IMR-90 (cell line): Measurements from ENCODE around the gene CDC42EP4.

Source experiments
- CEBPB ChIP-seq: IDR thresholded peaks from 2 replicates; pipeline ENCODE4 v1.6.1; 2012; ENCODE audit warnings: low read depth, low read length, improper control_type of control experiment
- MAZ ChIP-seq: IDR thresholded peaks from 2 replicates; pipeline ENCODE4 v1.6.1; 2012; ENCODE audit warnings: low read depth, mild to moderate bottlenecking, low read length, improper control_type of control experiment, moderate library complexity, borderline replicate concordance
- POLR2A ChIP-seq: IDR thresholded peaks from 2 replicates; pipeline ENCODE4 v1.6.1; 2012; ENCODE audit warnings: mild to moderate bottlenecking, low read depth, low read length
- USF2 ChIP-seq: fragments of 150-350 bp; IDR thresholded peaks from 2 replicates; pipeline ENCODE4 v1.6.1; 2017; ENCODE audit warnings: mild to moderate bottlenecking, antibody characterized with exemption, low read length, low read depth
- TF ChIP-seq, protein P1 (sequence below): conservative IDR thresholded peaks from 2 replicates; pipeline ENCODE4 v1.5.1; 2012; ENCODE audit warnings: mild to moderate bottlenecking, low read depth, low read length, improper control_type of control experiment

DNA sequence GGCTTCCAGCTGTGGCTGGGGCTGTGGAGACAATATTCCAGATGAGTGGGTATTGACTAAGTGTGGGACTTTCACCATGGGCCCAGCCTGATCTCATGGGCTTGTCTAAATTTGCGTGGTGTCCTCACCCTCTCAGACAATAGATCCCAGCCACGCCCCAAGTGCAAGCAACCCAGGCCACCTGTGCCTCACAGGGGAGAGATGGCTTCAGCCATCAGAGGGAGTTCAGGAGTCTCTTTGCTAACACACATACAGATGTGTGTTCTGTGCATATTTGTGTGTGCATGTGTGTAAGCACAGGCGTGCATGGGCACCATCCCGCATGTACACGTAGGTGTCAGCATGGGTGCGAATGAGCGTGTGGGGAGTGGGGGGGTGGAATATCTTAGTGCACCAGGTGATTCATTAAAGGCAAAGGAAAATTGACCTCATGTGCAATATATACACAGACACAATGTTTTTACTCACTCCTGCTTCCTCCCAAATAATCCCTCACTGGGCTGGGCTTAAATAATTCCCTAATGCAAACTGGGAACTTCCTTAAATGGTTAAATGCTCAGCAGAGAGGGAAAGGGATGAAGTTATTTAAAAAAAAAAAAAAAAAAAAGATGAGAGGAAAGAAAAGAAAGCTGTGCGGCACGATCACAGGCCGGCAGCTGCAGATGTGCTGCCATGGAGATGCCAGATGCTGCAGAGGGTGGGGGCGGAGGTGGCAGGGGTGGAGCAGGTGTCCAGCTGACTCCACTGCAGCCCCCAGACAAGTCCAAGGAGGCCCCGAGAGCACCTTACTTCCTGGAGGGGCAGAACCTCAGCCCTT, 24.0 kb upstream of the CDC42EP4 start:
- TF ChIP-seq, protein P1, sequence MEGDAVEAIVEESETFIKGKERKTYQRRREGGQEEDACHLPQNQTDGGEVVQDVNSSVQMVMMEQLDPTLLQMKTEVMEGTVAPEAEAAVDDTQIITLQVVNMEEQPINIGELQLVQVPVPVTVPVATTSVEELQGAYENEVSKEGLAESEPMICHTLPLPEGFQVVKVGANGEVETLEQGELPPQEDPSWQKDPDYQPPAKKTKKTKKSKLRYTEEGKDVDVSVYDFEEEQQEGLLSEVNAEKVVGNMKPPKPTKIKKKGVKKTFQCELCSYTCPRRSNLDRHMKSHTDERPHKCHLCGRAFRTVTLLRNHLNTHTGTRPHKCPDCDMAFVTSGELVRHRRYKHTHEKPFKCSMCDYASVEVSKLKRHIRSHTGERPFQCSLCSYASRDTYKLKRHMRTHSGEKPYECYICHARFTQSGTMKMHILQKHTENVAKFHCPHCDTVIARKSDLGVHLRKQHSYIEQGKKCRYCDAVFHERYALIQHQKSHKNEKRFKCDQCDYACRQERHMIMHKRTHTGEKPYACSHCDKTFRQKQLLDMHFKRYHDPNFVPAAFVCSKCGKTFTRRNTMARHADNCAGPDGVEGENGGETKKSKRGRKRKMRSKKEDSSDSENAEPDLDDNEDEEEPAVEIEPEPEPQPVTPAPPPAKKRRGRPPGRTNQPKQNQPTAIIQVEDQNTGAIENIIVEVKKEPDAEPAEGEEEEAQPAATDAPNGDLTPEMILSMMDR, result no peak
- TF ChIP-seq CEBPB (no peak), USF2 (no peak), POLR2A (no peak), MAZ (no peak)
